ENCODE measurements around the gene POLR1B. TPM values are rescaled to one million over a fixed set of nuclear protein-coding genes. Genes with fewer than 3 reads are reported as not detected.

The POLR1B gene
- total RNA-seq, 2 donors from 2014 or later = 30.6 to 59.2 TPM

DNA sequence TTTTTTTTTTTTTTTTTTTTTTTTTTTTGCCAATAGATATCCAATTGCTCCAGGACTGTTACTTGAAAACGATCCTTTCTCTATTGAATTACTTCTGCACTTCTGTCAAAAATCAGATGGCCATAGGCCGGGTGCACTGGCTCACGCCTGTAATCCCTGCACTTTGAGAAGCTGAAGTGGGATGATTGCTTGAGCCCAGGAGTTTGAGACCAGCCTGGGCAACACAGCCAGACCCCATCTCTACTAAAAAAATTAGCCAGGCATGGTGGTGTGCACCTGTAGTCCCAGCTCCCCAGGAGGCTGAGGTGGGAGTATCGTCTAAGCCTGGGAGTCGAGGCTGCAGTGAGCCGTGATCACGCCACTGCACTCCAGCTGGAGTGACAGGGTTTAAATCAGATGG, 37.8 kb downstream of the POLR1B start:
- Mint-ChIP-seq H3K9me3 (peaks cover 3% of the 10 kb centered on the region), H3K36me3 (ENCODE audit: low read depth) (peaks cover 34% of the 10 kb centered on the region), H3K4me3 (no peak overlapping the region), H3K27me3 (no peaks in the 10 kb centered on the region), H3K4me1 (peaks cover 8% of the 10 kb centered on the region), H3K27ac (no peak overlapping the region)
- ATAC-seq (replicated peaks) = no peak

DNA sequence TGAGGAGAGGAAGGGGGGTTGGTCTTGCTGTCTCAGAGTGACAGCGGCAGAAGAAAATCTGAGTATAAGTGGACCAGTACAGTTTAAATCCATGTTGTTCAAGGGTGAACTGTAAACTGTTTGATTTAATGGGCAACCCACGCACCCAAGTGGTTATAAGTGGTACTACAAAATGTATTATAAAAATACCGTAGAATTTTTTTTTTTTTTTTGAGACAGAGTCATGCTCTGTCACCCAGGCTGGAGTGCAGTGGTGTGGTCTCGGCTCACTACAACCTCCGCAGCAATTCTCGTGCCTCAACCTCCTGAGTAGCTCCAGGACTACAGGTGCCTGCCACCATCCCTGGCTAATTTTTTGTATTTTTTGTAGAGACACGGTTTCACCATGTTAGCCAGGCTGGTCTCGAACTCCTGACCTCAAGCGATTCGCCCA, 40.1 kb downstream of the POLR1B start:
- peaks cover 3% of the 10 kb centered on the region for H3K9me3 Mint-ChIP-seq
- peak overlapping the region; percentile 63 for H3K27ac Mint-ChIP-seq
- H3K4me1 Mint-ChIP-seq = peaks cover 19% of the 10 kb centered on the region
- no peaks in the 10 kb centered on the region for H3K27me3 Mint-ChIP-seq
- peak overlapping the region; percentile 91 for H3K4me3 Mint-ChIP-seq
- H3K36me3 Mint-ChIP-seq (ENCODE audit: low read depth) = peaks cover 25% of the 10 kb centered on the region
- peak; percentile 10 for ATAC-seq (replicated peaks)

DNA sequence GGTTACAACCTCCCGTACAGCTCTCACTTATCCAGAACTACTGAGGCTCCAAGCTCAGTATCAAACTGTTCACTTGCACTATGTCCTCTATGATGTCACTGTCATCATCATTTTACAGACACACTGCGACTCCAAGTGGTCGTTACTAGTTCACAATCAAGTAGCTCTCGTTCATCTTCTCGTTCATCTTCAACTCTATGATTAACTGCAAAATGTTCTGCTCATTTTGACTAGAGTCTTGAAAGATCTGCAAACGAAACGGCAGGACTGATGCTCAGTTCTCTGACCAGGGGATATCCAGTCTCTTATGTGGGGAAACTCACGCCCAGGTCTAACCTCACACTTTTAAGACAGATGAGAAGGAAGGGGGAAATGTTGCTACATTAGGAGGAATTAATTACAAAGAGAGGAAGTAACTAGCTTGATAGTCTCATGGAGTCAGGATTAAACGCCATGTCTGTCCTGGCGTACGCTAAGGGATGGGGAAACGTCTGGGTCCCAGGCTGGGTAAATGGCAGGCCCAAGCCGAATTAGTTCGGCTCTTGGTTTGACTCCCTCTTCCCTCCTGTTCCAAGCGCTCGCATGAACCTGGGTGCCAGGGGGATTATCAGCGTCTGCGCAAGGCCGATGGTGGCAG, 41.4 kb downstream of the POLR1B start:
- ATAC-seq (replicated peaks) = no peak
- H3K4me3 Mint-ChIP-seq = peak overlapping the region; percentile 91
- peaks cover 3% of the 10 kb centered on the region for H3K9me3 Mint-ChIP-seq
- no peaks in the 10 kb centered on the region for H3K27me3 Mint-ChIP-seq
- H3K4me1 Mint-ChIP-seq = peaks cover 19% of the 10 kb centered on the region
- H3K27ac Mint-ChIP-seq = peak overlapping the region; percentile 99
- H3K36me3 Mint-ChIP-seq (ENCODE audit: low read depth) = peaks cover 31% of the 10 kb centered on the region

DNA sequence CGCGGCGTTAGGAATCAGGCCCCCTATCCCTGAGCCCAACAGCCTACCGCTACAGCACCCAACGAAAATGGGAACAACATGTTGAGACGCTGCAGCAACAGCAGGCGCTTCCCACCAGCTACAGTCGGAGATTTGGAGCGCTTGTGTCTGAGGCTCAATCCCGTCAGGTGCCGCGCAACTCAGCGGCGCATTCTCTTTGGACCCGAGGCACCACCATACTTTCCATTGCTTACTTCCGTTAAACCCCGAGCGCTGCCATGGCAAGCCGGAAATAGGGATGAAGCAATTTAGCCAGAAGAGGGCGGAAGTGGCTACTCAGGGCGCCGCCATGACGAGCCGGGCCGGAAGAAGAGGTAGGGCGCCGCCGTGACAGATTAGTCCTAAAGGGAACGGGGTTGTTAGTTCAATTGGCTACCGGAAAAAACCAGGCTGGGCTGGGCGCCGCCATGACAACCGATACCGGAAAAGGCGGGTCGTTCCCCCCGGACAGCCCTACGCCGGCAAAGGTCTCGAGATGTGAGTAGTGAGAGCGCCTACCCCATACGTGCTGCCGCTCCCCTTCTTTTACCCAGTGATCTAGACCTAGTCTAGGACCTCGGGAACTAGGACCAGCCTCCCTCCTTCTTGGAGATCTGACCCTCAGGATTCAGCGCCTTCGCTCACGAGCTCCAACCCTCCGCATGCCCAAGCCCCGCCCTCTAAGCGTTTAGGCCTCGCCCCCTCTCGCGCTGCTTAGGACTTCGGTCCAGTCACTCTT, 42.0 kb downstream of the POLR1B start, which contains the start of gene CHCHD5:
Gene CHCHD5 (plus strand): TSS at position 476 of the 757 bp plus-strand sequence. CDS start 39 bp downstream, at position 515.
- H3K27me3 Mint-ChIP-seq = no peaks in the 10 kb centered on the region
- peak within 1 kb of the TSS; percentile 99 for H3K27ac Mint-ChIP-seq
- ATAC-seq (replicated peaks) = peak; percentile 92
- H3K4me3 Mint-ChIP-seq = peak within 1 kb of the TSS; percentile 91
- peaks cover 34% of the 10 kb centered on the region for H3K36me3 Mint-ChIP-seq (ENCODE audit: low read depth)
- peaks cover 3% of the 10 kb centered on the region for H3K9me3 Mint-ChIP-seq
- H3K4me1 Mint-ChIP-seq = peaks cover 19% of the 10 kb centered on the region

DNA sequence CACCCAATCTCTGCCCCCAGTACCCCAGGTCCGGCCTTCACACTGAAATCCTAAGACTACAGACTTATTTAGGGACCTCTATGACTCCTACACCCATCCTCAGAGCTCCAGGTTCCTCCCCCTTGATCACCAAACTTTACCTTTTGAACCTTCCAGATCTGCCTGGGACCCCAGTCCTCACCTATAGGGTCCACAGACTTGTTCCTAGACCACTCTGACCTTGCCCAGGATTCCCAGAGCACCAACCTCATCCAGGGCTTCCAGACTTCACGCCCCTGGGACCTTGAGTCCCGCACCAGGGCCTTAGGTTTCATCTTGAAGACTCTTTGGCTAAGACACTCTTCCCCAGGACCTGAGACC, 42.6 kb downstream of the POLR1B start:
- Mint-ChIP-seq H3K36me3 (ENCODE audit: low read depth) (peaks cover 39% of the 10 kb centered on the region), H3K27me3 (no peaks in the 10 kb centered on the region), H3K9me3 (peaks cover 3% of the 10 kb centered on the region), H3K4me3 (peak overlapping the region; percentile 91), H3K4me1 (peaks cover 19% of the 10 kb centered on the region), H3K27ac (peak overlapping the region; percentile 99)
- no peak for ATAC-seq (replicated peaks)

DNA sequence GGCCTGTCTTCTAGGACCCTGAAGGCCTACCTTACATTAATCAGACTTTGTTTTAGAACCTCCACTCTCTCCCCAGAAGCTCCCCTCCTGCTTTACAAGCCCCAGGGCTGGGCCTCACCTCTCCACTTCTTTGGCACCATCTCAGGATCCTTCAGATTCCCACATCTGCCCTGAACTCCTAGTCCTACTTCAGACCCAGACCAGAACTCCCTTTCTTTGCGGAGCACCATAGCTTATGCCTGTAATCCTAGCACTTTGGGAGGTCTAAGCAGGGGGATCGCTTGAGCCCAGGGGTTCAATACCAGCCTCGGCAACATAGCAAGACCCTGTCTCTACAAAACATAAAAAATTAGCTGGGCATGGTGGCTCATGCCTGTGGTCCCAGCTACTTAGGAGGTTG, 43.1 kb downstream of the POLR1B start:
- peaks cover 3% of the 10 kb centered on the region for H3K9me3 Mint-ChIP-seq
- ATAC-seq (replicated peaks) = no peak
- H3K27ac Mint-ChIP-seq = peak overlapping the region; percentile 99
- peak overlapping the region; percentile 91 for H3K4me3 Mint-ChIP-seq
- peaks cover 19% of the 10 kb centered on the region for H3K4me1 Mint-ChIP-seq
- H3K36me3 Mint-ChIP-seq (ENCODE audit: low read depth) = peaks cover 44% of the 10 kb centered on the region
- H3K27me3 Mint-ChIP-seq = no peaks in the 10 kb centered on the region

DNA sequence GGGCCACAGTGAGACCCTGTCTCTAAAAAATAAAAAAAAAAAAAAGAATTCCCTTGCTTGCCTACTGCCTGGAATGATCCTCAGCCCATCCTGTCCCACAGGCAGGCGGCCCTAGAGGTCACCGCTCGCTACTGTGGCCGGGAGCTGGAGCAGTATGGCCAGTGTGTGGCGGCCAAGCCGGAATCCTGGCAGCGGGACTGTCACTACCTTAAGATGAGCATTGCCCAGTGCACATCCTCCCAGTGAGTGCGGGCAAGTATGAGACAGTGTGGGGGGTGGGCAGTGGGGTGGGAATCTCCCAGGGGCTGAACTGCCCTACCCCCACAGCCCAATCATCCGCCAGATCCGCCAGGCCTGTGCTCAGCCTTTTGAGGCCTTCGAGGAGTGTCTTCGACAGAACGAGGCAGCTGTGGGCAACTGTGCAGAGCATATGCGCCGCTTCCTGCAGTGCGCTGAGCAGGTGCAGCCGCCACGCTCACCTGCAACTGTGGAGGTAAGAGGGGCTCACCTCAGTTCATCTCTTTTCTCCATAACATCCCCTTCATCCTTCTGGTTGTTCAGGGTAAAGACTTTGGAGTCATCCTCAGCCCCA, 43.7 kb downstream of the POLR1B start:
- peak overlapping the region; percentile 91 for H3K4me3 Mint-ChIP-seq
- no peaks in the 10 kb centered on the region for H3K27me3 Mint-ChIP-seq
- ATAC-seq (replicated peaks) = no peak
- H3K36me3 Mint-ChIP-seq (ENCODE audit: low read depth) = peaks cover 46% of the 10 kb centered on the region
- peaks cover 19% of the 10 kb centered on the region for H3K4me1 Mint-ChIP-seq
- H3K9me3 Mint-ChIP-seq = peaks cover 3% of the 10 kb centered on the region
- peak overlapping the region; percentile 99 for H3K27ac Mint-ChIP-seq

DNA sequence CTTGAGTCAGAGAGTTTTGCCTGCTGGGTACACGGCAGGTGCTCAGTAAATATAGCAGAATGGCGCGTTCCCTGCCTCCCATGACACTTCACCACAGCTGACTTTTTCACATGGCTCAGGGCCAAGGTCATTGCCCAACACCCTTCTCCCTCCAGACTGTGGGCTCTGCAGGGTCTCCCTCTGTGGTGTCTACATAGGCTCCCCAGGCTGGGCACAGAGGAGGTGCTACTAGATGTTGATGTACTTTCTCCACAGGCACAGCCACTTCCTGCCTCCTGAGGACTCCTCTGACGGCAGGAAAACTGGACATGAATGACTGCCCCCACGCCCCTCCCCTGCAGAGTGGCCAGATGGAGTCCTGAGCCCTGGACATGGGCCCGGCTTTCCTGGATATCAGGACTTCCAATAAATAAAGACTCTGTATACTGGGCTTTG, 46.4 kb downstream of the POLR1B start:
- H3K4me1 Mint-ChIP-seq = peaks cover 16% of the 10 kb centered on the region
- no peak overlapping the region for H3K27ac Mint-ChIP-seq
- H3K27me3 Mint-ChIP-seq = no peaks in the 10 kb centered on the region
- H3K9me3 Mint-ChIP-seq = peaks cover under 1% of the 10 kb centered on the region
- H3K36me3 Mint-ChIP-seq (ENCODE audit: low read depth) = peaks cover 52% of the 10 kb centered on the region
- ATAC-seq (replicated peaks) = no peak
- H3K4me3 Mint-ChIP-seq = no peak overlapping the region

DNA sequence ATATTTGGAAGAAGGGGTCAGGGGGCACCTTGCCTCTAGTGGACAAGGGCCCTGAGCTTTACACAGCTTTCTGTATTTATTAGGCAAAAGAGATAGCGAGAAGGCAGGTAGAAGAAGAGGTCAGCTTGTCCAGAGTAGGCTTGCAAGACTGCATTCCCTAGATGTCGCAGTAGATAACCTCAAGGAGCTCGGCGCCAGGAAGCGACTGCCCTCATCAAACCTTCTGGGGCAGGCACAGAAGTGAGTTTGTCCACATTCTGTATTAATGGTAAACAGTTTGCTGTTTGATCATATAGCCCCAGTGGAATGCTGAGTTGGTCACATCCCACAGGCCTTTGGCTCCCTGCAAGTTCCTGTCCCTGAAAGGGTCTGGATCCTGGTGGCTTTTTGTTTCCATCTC, 49.1 kb downstream of the POLR1B start:
- Mint-ChIP-seq H3K27ac (no peak overlapping the region), H3K9me3 (no peaks in the 10 kb centered on the region), H3K27me3 (no peaks in the 10 kb centered on the region), H3K36me3 (ENCODE audit: low read depth) (peaks cover 38% of the 10 kb centered on the region), H3K4me3 (no peak overlapping the region), H3K4me1 (peaks cover 5% of the 10 kb centered on the region)
- ATAC-seq (replicated peaks) = no peak

DNA sequence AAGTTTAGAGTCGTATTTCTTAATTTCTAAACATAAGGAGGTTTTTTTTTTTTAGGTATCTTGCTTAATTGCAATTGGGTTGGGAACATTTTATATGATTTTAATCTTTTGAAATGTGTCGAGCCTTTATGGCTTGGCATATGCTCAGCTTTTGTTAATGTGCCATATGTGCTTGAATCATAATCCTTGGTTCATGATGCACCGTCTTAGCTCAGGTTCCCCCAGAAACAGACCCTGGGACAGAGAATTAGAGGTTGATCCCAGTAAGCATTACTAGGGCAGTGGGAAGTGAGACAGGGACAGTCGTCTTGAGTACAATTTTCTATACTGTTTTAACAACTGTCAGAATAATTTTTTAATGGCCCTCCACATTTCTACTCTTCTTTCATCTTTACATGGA, 51.5 kb downstream of the POLR1B start:
- Mint-ChIP-seq H3K9me3 (no peaks in the 10 kb centered on the region), H3K4me3 (no peak overlapping the region), H3K27ac (no peak overlapping the region), H3K36me3 (ENCODE audit: low read depth) (peaks cover 21% of the 10 kb centered on the region), H3K27me3 (no peaks in the 10 kb centered on the region), H3K4me1 (no peaks in the 10 kb centered on the region)
- ATAC-seq (replicated peaks) = no peak

DNA sequence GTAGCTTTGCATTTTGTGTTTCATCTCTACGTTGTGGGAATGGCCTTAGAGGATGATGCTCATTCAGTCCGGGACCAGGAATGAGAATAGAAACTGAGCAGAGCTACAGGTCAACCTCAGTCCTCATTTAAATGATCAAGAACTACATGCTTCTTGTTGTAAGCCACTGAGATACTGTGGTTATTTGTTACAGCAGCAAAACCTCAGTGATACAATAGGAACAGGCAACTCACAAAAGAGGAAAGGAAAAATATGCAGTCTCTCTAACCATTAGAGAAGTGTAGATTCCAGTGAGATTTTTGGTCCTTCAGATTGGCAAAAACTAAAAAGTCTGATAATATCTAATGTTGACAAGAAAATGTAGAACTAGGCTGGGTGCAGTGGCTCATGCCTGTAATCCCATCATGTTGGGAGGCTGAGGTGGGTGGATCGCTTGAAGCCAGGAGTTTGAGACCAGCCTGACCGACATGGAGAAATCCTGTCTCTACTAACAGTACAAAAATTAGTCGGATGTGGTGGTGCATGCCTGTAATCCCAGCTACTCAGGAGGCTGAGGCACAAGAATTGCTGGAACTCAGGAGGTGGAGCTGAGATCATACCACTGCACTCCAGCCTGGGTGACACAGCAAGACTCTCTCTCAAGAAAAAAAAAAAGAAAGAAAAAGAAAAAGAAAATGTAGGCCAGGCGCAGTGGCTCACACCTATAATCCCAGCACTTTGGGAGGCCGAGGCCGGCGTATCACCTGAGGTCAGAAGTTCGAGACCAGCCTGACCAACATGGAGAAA, 55.5 kb downstream of the POLR1B start:
- Mint-ChIP-seq H3K27ac (no peak overlapping the region), H3K4me1 (no peaks in the 10 kb centered on the region), H3K9me3 (no peaks in the 10 kb centered on the region), H3K27me3 (no peaks in the 10 kb centered on the region), H3K4me3 (no peak overlapping the region), H3K36me3 (ENCODE audit: low read depth) (peaks cover 8% of the 10 kb centered on the region)
- no peak for ATAC-seq (replicated peaks)

DNA sequence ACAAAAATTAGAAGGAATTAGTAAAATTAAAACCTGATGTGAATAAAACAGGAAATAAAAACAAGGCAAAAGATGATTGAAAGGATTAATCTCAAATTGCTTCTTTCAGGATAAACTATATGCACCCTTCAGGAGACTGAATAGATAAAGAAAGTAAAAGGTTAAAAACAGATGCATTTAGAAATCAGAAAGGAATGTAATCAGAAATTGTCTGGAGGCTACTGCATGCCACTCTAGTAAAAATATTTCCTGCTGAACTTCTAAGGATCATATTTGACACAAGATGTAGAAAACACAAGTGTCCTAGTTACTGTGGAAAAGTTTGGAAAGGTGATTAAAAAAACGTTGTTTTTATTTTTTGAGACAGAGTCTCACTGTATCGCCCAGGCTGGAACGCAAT, 58.4 kb downstream of the POLR1B start:
- no peak overlapping the region for H3K27ac Mint-ChIP-seq
- H3K9me3 Mint-ChIP-seq = no peaks in the 10 kb centered on the region
- no peaks in the 10 kb centered on the region for H3K27me3 Mint-ChIP-seq
- H3K4me3 Mint-ChIP-seq = no peak overlapping the region
- no peak for ATAC-seq (replicated peaks)
- H3K4me1 Mint-ChIP-seq = no peaks in the 10 kb centered on the region
- H3K36me3 Mint-ChIP-seq (ENCODE audit: low read depth) = no peaks in the 10 kb centered on the region

DNA sequence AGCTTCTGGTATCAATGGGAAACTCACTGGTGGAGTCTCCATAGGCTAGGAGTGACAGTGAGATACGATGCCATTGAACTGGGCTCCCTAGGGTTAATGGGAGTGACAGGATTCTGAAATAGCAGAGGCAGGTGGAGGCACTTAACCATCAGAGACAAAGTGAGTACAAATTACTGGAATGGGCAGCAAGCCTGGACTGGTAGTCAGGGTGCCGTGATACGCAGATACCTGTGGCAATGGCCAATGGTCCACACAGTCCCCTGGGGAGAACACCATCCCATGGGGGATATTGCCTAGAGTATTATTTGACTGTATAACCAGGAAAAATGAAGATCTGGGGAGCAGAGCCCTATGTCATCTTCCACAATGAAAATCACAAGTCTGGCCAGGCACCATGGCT, 59.5 kb downstream of the POLR1B start:
- Mint-ChIP-seq H3K4me1 (no peaks in the 10 kb centered on the region), H3K27me3 (no peaks in the 10 kb centered on the region), H3K27ac (no peak overlapping the region), H3K4me3 (no peak overlapping the region), H3K9me3 (no peaks in the 10 kb centered on the region), H3K36me3 (ENCODE audit: low read depth) (no peaks in the 10 kb centered on the region)
- no peak for ATAC-seq (replicated peaks)

DNA sequence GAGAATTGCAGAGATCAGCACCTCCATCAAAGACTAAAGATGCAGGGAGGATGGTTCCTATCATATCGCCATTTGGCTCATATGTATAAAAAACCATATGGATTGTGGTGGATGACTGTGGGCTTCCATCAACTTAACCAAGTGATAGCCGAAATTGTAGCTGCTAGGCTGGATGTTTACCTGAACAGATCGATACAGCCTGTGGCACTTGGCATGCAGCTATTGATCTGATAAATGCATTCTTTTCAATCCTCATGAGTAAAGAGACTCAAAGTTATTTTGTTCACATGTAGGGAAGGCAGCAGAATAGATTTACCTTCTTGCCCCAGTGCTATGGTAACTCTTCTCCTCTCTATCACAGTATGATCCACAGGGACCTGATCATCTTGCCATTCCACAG, 60.7 kb downstream of the POLR1B start:
- Mint-ChIP-seq H3K4me3 (no peak overlapping the region), H3K9me3 (no peaks in the 10 kb centered on the region)

More for the DNA sequence above, 60.7 kb downstream of the POLR1B start:
- H3K27me3 Mint-ChIP-seq = no peaks in the 10 kb centered on the region
- no peak for ATAC-seq (replicated peaks)
- no peaks in the 10 kb centered on the region for H3K36me3 Mint-ChIP-seq (ENCODE audit: low read depth)
- H3K27ac Mint-ChIP-seq = no peak overlapping the region
- no peaks in the 10 kb centered on the region for H3K4me1 Mint-ChIP-seq

Measured in activated T-helper 17 cell treated with anti-CD3 and anti-CD28 coated beads, Interleukin-2, amount 50 U/mL, for 72 hours (primary cell).